Liver (tissue), 9 donors: ENCODE data around the gene BLNK. TPM values are rescaled to one million over a fixed set of nuclear protein-coding genes. Genes with fewer than 3 reads are reported as not detected.

Experiments
- DNase-seq: peaks from one replicate; pipeline ENCODE4 v3.0.0-alpha.2; 2017; ENCODE audit warnings: low spot score
- H3K27ac ChIP-seq, 2 donors: one replicate each; pipeline ENCODE4 v1.7.0; 2013; ENCODE audit warnings: inconsistent platforms in 2 of 2, low read length in 2 of 2, control low read depth in 1 of 2, low read depth in 1 of 2, mild to moderate bottlenecking in 1 of 2
- H3K27me3 ChIP-seq, 4 donors: one replicate each; pipeline versions ENCODE4 v1.6.1 to v1.7.0; 2013; ENCODE audit warnings: low read length in 3 of 4, inconsistent platforms in 1 of 4, mild to moderate bottlenecking in 1 of 4, moderate library complexity in 1 of 4; ENCODE audit not compliant: control insufficient read depth in 4 of 4, insufficient read depth in 4 of 4
- H3K36me3 ChIP-seq, 4 donors: one replicate each; pipeline versions ENCODE4 v1.6.1 to v1.7.0; 2013; ENCODE audit warnings: low read length in 3 of 4, mild to moderate bottlenecking in 3 of 4, low read depth in 1 of 4, moderate library complexity in 1 of 4; ENCODE audit not compliant: control insufficient read depth in 4 of 4, insufficient read depth in 3 of 4
- H3K4me1 ChIP-seq, 4 donors: one replicate each; pipeline versions ENCODE4 v1.6.1 to v1.7.0; 2013; ENCODE audit warnings: low read length in 3 of 4, mild to moderate bottlenecking in 3 of 4, moderate library complexity in 1 of 4; ENCODE audit not compliant: control insufficient read depth in 4 of 4, insufficient read depth in 4 of 4
- H3K4me3 ChIP-seq, 3 donors: one replicate each; pipeline versions ENCODE4 v1.6.1 to v1.7.0; 2013; ENCODE audit warnings: low read length in 3 of 3, control low read depth in 1 of 3, low read depth in 1 of 3, mild to moderate bottlenecking in 1 of 3
- H3K9ac ChIP-seq, 2 donors: one replicate each; pipeline ENCODE4 v1.7.0; 2013; ENCODE audit warnings: low read length in 2 of 2, mild to moderate bottlenecking in 2 of 2, moderate library complexity in 2 of 2, control low read depth in 1 of 2, low read depth in 1 of 2
- H3K9me3 ChIP-seq, 4 donors: one replicate each; pipeline versions ENCODE4 v1.6.1 to v1.7.0; 2013; ENCODE audit warnings: low read length in 3 of 4; ENCODE audit not compliant: control insufficient read depth in 4 of 4
- ATF3 ChIP-seq: IDR thresholded peaks from 2 replicates; pipeline ENCODE4 v1.6.1; 2016; ENCODE audit warnings: antibody characterized with exemption
- EGR1 ChIP-seq, 2 donors: IDR thresholded peaks; 2 replicates each; pipeline ENCODE4 v1.6.1; 2016 to 2018; ENCODE audit warnings: antibody characterized with exemption in 2 of 2, low read depth in 2 of 2
- FOXA1 ChIP-seq: IDR thresholded peaks from 2 replicates; pipeline ENCODE4 v1.6.1; 2016; ENCODE audit warnings: antibody characterized with exemption
- FOXA2 ChIP-seq: IDR thresholded peaks from 2 replicates; pipeline ENCODE4 v1.6.1; 2016; ENCODE audit warnings: antibody characterized with exemption
- GABPA ChIP-seq, 2 donors: IDR thresholded peaks in 1 of 2; conservative IDR thresholded peaks in 1 of 2; 2 replicates each; pipeline ENCODE4 v1.6.1; 2016; ENCODE audit warnings: antibody characterized with exemption in 2 of 2, mild to moderate bottlenecking in 1 of 2, moderate library complexity in 1 of 2
- HNF4A ChIP-seq, 2 donors: conservative IDR thresholded peaks; 2 replicates each; pipeline ENCODE4 v1.6.1; 2016; ENCODE audit warnings: antibody characterized with exemption in 2 of 2, mild to moderate bottlenecking in 2 of 2
- JUND ChIP-seq, 2 donors: IDR thresholded peaks; 2 replicates each; pipeline ENCODE4 v1.6.1; 2016; ENCODE audit warnings: antibody characterized with exemption in 2 of 2
- MAX ChIP-seq: IDR thresholded peaks from 2 replicates; pipeline ENCODE4 v1.6.1; 2016; ENCODE audit warnings: antibody characterized with exemption
- NR2F2 ChIP-seq: IDR thresholded peaks from 2 replicates; pipeline ENCODE4 v1.6.1; 2016; ENCODE audit warnings: antibody characterized with exemption
- RAD21 ChIP-seq, 2 donors: IDR thresholded peaks; 2 replicates each; pipeline ENCODE4 v1.6.1; 2016; ENCODE audit warnings: antibody characterized with exemption in 2 of 2, mild to moderate bottlenecking in 2 of 2
- REST ChIP-seq: IDR thresholded peaks from 2 replicates; pipeline ENCODE4 v1.6.1; 2016; ENCODE audit warnings: antibody characterized with exemption, mild to moderate bottlenecking
- RXRA ChIP-seq, 2 donors: IDR thresholded peaks; 2 replicates each; pipeline ENCODE4 v1.6.1; 2017 to 2018; ENCODE audit warnings: antibody characterized with exemption in 2 of 2, mild to moderate bottlenecking in 1 of 2
- SP1 ChIP-seq: IDR thresholded peaks from 2 replicates; pipeline ENCODE4 v1.6.1; 2018; ENCODE audit warnings: antibody characterized with exemption, mild to moderate bottlenecking
- TAF1 ChIP-seq: conservative IDR thresholded peaks from 2 replicates; pipeline ENCODE4 v1.6.1; 2016; ENCODE audit warnings: antibody characterized with exemption, mild to moderate bottlenecking
- YY1 ChIP-seq: IDR thresholded peaks from 2 replicates; pipeline ENCODE4 v1.6.1; 2016; ENCODE audit warnings: antibody characterized with exemption, mild to moderate bottlenecking
- ZBTB33 ChIP-seq: IDR thresholded peaks from 2 replicates; pipeline ENCODE4 v1.6.1; 2016; ENCODE audit warnings: antibody characterized with exemption
- WGBS: extraction: QIAGEN DNeasy Blood & Tissue Kit; methylation state at CpG from one replicate; pipeline ENCODE4 v1.1.7; 2013; 5-methylcytosine and 5-hydroxymethylcytosine counted together
- polyA plus RNA-seq, 2 donors: library from polyadenylated mRNA; stranded (reverse) in 1 of 2; unstranded in 1 of 2; fragments of 200-250 nt in 1 of 2; fragments of >200 nt in 1 of 2; fragmentation: Nextera tagmentation in 1 of 2; extraction: Ambion mirVana in 1 of 2; gene quantifications; one replicate each; pipeline versions ENCODE4 v1.2.1 to v1.2.3, GENCODE V29; 2013 to 2015
- total RNA-seq, 2 donors: library from RNA; depleted of rRNA; stranded (reverse); fragments of >200 nt; gene quantifications; one replicate each; pipeline ENCODE4 v1.2.3, GENCODE V29; 2014
- donor health status: healthy.
- donor health status: healthy.
- donor health status: healthy.
- donor health status: healthy.
- donor health status: healthy.

BLNK gene
- total and polyA plus RNA-seq, 4 donors, result 3.3 to 45.2 (median 14.5) TPM

GRCh38 chr10:96306516-96306915 lies 35.1 kb upstream of the BLNK start:
- Histone ChIP-seq H3K27me3 (no peaks in the 10 kb centered on the region), H3K9me3 (no peaks in the 10 kb centered on the region), H3K9ac (no peak overlapping the region), H3K4me3 (no peak overlapping the region), H3K27ac (no peak overlapping the region), H3K36me3 (no peaks in the 10 kb centered on the region), H3K4me1 (no peaks in the 10 kb centered on the region)
- no peak for TF ChIP-seq MAX
- no peak for DNase-seq
- 72% methylated on average over 8 of the region's 8 CpGs for WGBS

- no peak for DNase-seq
- H3K4me1 ChIP-seq, result no peaks in the 10 kb centered on the region
- H3K27ac ChIP-seq, result no peak overlapping the region
- no peaks in the 10 kb centered on the region for H3K36me3 ChIP-seq
- no peaks in the 10 kb centered on the region for H3K27me3 ChIP-seq
- no peak for TF ChIP-seq MAX
- TF ChIP-seq FOXA2, result no peak
- no peak for TF ChIP-seq RAD21 (IDR thresholded peaks at IDR 0.05)
- no peak for TF ChIP-seq JUND (IDR thresholded peaks at IDR 0.05)
- no peak for TF ChIP-seq REST
- TF ChIP-seq FOXA1, result no peak
- TF ChIP-seq NR2F2, result no peak
- no peak for TF ChIP-seq EGR1 (IDR thresholded peaks at IDR 0.05; ENCODE audit: low read depth in 2 of 2)
- TF ChIP-seq RXRA (IDR thresholded peaks at IDR 0.05), result no peak
- no peak for TF ChIP-seq HNF4A (conservative IDR thresholded peaks at IDR 0.05)
- no peak for TF ChIP-seq GABPA (IDR thresholded peaks at IDR 0.05 in 1 of 2, conservative IDR thresholded peaks at IDR 0.05 in 1 of 2)
- no peak for TF ChIP-seq TAF1
- no peak for TF ChIP-seq ZBTB33
- no peak for TF ChIP-seq YY1
- no peak for TF ChIP-seq SP1
- TF ChIP-seq ATF3, result no peak
- H3K9ac ChIP-seq, result no peak overlapping the region
- WGBS, result 92% methylated on average over 3 of the region's 3 CpGs
- no peak overlapping the region for H3K4me3 ChIP-seq
- no peaks in the 10 kb centered on the region for H3K9me3 ChIP-seq
Observed at GRCh38 chr10:96305019-96305418, 33.6 kb upstream of the BLNK start.
